GM23338 (cell line): ENCODE measurements around the gene PCDHGA11. TPM values are rescaled to one million over a fixed set of nuclear protein-coding genes. Genes with fewer than 3 reads are reported as not detected.
"Not testable (repeated sequence)": the region's sequence is repeated elsewhere in the genome, so short reads cannot be mapped to it uniquely, and the experiment has no call there.

Experiments
- ATAC-seq: fragments of 200-7000 bp; cut with Tn5 transposase; 3 replicates; pipeline ENCODE4 v1.9.1; 2020
- DNase-seq: peaks from one replicate; pipeline ENCODE4 v3.0.0-alpha.2; 2015; ENCODE audit warnings: low spot score
- H2AFZ ChIP-seq: fragments of 200-600 bp; sonication (generic); 2 replicates; pipeline ENCODE4 v1.8.0; 2016; ENCODE audit warnings: antibody characterized with exemption, mild to moderate bottlenecking, moderate library complexity
- H3F3A ChIP-seq: fragments of 200-600 bp; sonication (generic); replicated peaks from 2 replicates; pipeline ENCODE4 v1.8.0; 2017; ENCODE audit warnings: antibody characterized with exemption, mixed run types, low read depth
- H3K27ac ChIP-seq: fragments of 200-600 bp; sonication (generic); 2 replicates; pipeline ENCODE4 v1.6.1; 2016; ENCODE audit warnings: low read depth
- H3K27me3 ChIP-seq: fragments of 200-600 bp; sonication (generic); 2 replicates; pipeline ENCODE4 v1.8.0; 2016; ENCODE audit warnings: mild to moderate bottlenecking, mixed run types, moderate library complexity; ENCODE audit not compliant: insufficient read depth
- H3K36me3 ChIP-seq: fragments of 200-600 bp; sonication (generic); 2 replicates; pipeline ENCODE4 v1.8.0; 2016; ENCODE audit warnings: mild to moderate bottlenecking; ENCODE audit not compliant: insufficient read depth
- H3K4me1 ChIP-seq: fragments of 200-600 bp; sonication (generic); 2 replicates; pipeline ENCODE4 v1.8.0; 2016; ENCODE audit warnings: mild to moderate bottlenecking, moderate library complexity; ENCODE audit not compliant: insufficient read depth
- H3K4me2 ChIP-seq: fragments of 200-600 bp; sonication (generic); 2 replicates; pipeline ENCODE4 v1.7.1; 2017; ENCODE audit warnings: mixed run types
- H3K4me3 ChIP-seq: fragments of 200-600 bp; sonication (generic); 2 replicates; pipeline ENCODE4 v1.6.1; 2016; ENCODE audit warnings: mixed run types
- H3K79me2 ChIP-seq: fragments of 200-600 bp; sonication (generic); replicated peaks from 2 replicates; pipeline ENCODE4 v1.8.0; 2017; ENCODE audit warnings: mild to moderate bottlenecking; ENCODE audit not compliant: insufficient read depth
- H3K9me2 ChIP-seq: fragments of 200-600 bp; sonication (generic); 2 replicates; pipeline ENCODE4 v1.8.0; 2017; ENCODE audit not compliant: insufficient read depth
- H4K20me1 ChIP-seq: fragments of 200-600 bp; sonication (generic); replicated peaks from 2 replicates; pipeline ENCODE4 v1.8.0; 2017; ENCODE audit warnings: mild to moderate bottlenecking; ENCODE audit not compliant: insufficient read depth
- H3K27ac Mint-ChIP-seq: 2 replicates; pipeline ENCODE4 v1.8.0; 2020; ENCODE audit warnings: inconsistent platforms, mild to moderate bottlenecking, moderate library complexity, mixed read lengths
- H3K27me3 Mint-ChIP-seq: 3 replicates; pipeline ENCODE4 v1.8.0; 2022; ENCODE audit warnings: low read depth, mild to moderate bottlenecking, moderate library complexity, mixed read lengths, inconsistent platforms; ENCODE audit not compliant: insufficient read depth, poor library complexity
- H3K36me3 Mint-ChIP-seq: 3 replicates; pipeline ENCODE4 v1.8.0; 2021; ENCODE audit warnings: low read depth, mild to moderate bottlenecking, inconsistent platforms, moderate library complexity, mixed read lengths
- H3K4me1 Mint-ChIP-seq: 3 replicates; pipeline ENCODE4 v1.8.0; 2020; ENCODE audit warnings: mild to moderate bottlenecking, inconsistent platforms, mixed read lengths
- H3K4me3 Mint-ChIP-seq: 3 replicates; pipeline ENCODE4 v1.8.0; 2021; ENCODE audit warnings: moderate library complexity, mild to moderate bottlenecking, inconsistent platforms, mixed read lengths
- H3K9me3 Mint-ChIP-seq: 3 replicates; pipeline ENCODE4 v1.8.0; 2020; ENCODE audit warnings: moderate library complexity, mild to moderate bottlenecking, inconsistent platforms, mixed read lengths
- CREB1 ChIP-seq: fragments of 250-450 bp; sonication (Bioruptor Pico); IDR thresholded peaks from 2 replicates; pipeline ENCODE4 v1.5.0; 2020; ENCODE audit warnings: low read depth, mild to moderate bottlenecking, moderate library complexity
- CTCF ChIP-seq, 2 experiments: fragments of 200-600 bp in 1 of 2; sonication (generic) in 1 of 2; conservative IDR thresholded peaks; 2 replicates each; pipeline versions ENCODE4 v1.5.1 to v1.6.1; 2016 to 2017; ENCODE audit warnings: antibody characterized with exemption in 2 of 2, low read depth in 2 of 2, mild to moderate bottlenecking in 2 of 2, moderate library complexity in 1 of 2
- ETS1 ChIP-seq: IDR thresholded peaks from 2 replicates; pipeline ENCODE4 v1.6.1; 2016; ENCODE audit warnings: antibody characterized with exemption
- EZH2phosphoT487 ChIP-seq: fragments of 200-600 bp; sonication (generic); IDR thresholded peaks from one replicate; pipeline ENCODE4 v1.8.1; 2018; ENCODE audit warnings: antibody characterized with exemption; ENCODE audit not compliant: unreplicated experiment
- JUNB ChIP-seq: IDR thresholded peaks from one replicate; pipeline ENCODE4 v1.6.1; 2016; ENCODE audit warnings: antibody characterized with exemption; ENCODE audit not compliant: unreplicated experiment
- STAT1 ChIP-seq: IDR thresholded peaks from one replicate; pipeline ENCODE4 v1.6.1; 2016; ENCODE audit warnings: antibody characterized with exemption; ENCODE audit not compliant: unreplicated experiment
- ZNF114 ChIP-seq: fragments of 250-450 bp; sonication (Bioruptor Pico); IDR thresholded peaks from 2 replicates; pipeline ENCODE4 v1.5.0; 2020; ENCODE audit warnings: mild to moderate bottlenecking, moderate library complexity
- ZNF331 ChIP-seq: fragments of 250-450 bp; sonication (Bioruptor Pico); IDR thresholded peaks from 2 replicates; pipeline ENCODE4 v1.5.0; 2020; ENCODE audit warnings: low read depth, mild to moderate bottlenecking, moderate library complexity
- polyA plus RNA-seq: library from polyadenylated mRNA; unstranded; fragments of >200 nt; fragmentation: Nextera tagmentation; extraction: Ambion mirVana; gene quantifications from 2 replicates; pipeline ENCODE4 v1.2.1, GENCODE V29; 2016
- total RNA-seq: library from RNA; depleted of rRNA; stranded (reverse); fragments of >200 nt; shearing (Covaris generic); gene quantifications from 2 replicates; pipeline ENCODE4 v1.2.3, GENCODE V29; 2014

Gene PCDHGA11
- total and polyA plus RNA-seq, 2 experiments from 2014 or later, result 3.0 to 10.7 TPM

DNA sequence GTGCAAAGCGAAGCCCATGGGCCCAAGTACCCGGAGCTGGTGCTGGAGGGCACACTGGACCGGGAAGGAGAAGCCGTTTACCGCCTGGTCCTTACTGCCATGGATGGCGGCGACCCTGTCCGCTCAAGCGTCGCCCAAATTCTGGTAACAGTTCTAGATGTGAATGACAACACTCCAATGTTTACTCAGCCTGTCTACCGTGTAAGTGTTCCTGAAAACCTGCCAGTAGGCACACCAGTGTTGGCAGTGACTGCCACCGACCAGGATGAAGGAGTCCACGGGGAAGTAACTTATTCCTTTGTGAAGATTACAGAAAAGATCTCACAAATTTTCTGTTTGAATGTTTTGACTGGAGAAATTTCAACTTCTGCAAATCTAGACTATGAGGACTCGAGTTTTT lies 46.2 kb upstream of the PCDHGA11 start (continued):
- TF ChIP-seq CTCF (conservative IDR thresholded peaks at IDR 0.05; ENCODE audit: low read depth in 2 of 2), result no peak
- no peak for TF ChIP-seq ETS1
- no peak for TF ChIP-seq ZNF331 (CRISPR knock-in tag)
- TF ChIP-seq CREB1 (CRISPR knock-in tag), result no peak
- TF ChIP-seq EZH2phosphoT487, result no peak
- TF ChIP-seq STAT1, result no peak
- no peak for TF ChIP-seq JUNB
- no peak for TF ChIP-seq ZNF114 (CRISPR knock-in tag)

DNA sequence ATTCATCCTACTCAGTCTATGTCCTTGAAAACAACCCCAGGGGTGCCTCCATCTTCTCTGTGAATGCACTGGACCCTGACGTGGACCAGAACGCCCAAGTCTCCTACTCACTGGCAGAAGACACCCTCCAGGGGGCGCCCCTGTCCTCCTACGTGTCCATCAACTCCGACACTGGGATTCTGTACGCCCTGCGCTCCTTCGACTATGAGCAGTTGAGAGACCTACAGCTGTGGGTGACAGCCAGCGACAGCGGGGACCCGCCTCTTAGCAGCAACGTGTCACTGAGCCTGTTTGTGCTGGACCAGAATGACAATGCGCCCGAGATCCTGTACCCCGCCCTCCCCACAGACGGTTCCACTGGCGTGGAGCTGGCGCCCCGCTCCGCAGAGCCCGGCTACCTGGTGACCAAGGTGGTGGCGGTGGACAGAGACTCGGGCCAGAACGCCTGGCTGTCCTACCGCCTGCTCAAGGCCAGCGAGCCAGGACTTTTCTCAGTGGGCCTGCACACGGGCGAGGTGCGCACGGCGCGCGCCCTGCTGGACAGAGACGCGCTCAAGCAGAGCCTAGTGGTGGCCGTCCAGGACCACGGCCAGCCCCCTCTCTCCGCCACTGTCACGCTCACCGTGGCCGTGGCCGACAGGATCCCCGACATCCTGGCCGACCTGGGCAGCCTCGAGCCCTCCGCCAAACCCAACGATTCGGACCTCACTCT lies 45.3 kb upstream of the PCDHGA11 start:
- ATAC-seq, H4K20me1 ChIP-seq, H3K9me2 ChIP-seq: not testable (repeated sequence)

More for the DNA sequence above, 45.3 kb upstream of the PCDHGA11 start:
- not testable (repeated sequence) for H3K36me3 ChIP-seq, H3K4me2 ChIP-seq, H3K4me1 Mint-ChIP-seq, H2AFZ ChIP-seq, H3K4me1 ChIP-seq, H3K27ac ChIP-seq, H3K27ac Mint-ChIP-seq, H3F3A ChIP-seq, H3K4me3 Mint-ChIP-seq, H3K4me3 ChIP-seq, H3K27me3 Mint-ChIP-seq, H3K27me3 ChIP-seq, H3K79me2 ChIP-seq
- peak; percentile 34 for DNase-seq
- Mint-ChIP-seq H3K9me3 (peaks cover 64% of the 10 kb centered on the region), H3K36me3 (peaks cover 60% of the 10 kb centered on the region)
- peak; percentile 50 to 51 for TF ChIP-seq CTCF (conservative IDR thresholded peaks at IDR 0.05; ENCODE audit: low read depth in 2 of 2)
